UCSD-AML1 (cell line): ENCODE measurements around the gene ARL6IP6.

ENCODE experiments used
- DNase-seq: peaks from one replicate; lab custom pipeline; 2025; ENCODE audit not compliant: unreplicated experiment; lab: John Stamatoyannopoulos, UW

ARL6IP6 gene

DNA sequence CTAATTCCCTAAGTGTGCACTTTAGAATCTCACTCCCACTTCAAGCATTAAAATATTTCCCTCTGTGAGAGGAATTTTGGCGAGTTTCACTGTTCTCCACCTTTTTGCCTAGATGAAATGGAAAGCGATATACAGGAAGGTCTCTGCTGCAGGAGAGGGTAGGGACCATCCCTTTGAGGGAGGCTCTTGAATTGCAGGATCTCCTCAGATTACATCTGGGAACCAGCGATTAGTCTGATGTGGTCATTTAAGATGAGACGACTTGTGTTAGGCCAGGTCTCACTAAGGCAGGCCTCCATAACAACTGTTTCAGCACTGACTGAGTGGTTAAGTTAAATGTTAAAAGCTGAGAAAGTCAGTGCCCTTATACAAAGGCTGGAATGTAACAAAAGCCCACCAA is 74.6 kb downstream of the ARL6IP6 start:
- no peak for DNase-seq

- DNase-seq: no peak
Observed at GRCh38 chr2:152796941-152797340, 78.5 kb downstream of the ARL6IP6 start.

DNA sequence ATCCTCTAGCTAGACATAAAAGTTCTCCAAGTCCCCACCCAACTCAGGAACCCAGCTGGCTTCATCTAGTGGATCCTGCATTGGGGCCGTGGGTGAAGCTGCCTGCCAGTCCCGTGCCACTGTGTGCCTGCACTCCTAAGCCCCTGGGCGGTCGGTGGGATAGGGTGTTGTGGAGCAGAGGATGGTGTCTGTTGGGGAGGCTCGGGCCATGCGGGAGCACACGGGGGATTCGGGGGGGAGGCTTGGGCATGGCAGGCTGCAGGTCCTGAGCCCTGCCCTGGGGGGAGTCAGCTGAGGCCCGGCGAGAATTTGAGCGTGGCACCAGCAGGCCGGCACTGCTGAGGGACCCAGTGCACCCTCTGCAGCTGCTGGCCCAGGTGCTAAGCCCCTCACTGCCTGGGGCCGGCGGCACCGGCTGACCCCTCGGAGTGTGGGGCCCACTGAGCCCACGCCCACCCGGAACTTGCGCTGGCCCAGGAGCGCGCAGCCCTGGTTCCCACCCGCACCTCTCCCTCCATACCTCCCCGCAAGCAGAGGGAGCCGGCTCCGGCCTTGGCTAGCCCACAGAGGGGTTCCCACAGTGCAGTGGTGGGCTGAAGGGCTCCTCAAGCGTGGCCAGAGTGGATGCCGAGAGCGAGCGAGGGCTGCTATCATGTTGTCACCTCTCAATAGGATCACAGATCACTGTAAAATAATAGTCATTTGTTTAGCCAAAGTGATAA is 86.4 kb downstream of the ARL6IP6 start:
- DNase-seq: no peak

DNA sequence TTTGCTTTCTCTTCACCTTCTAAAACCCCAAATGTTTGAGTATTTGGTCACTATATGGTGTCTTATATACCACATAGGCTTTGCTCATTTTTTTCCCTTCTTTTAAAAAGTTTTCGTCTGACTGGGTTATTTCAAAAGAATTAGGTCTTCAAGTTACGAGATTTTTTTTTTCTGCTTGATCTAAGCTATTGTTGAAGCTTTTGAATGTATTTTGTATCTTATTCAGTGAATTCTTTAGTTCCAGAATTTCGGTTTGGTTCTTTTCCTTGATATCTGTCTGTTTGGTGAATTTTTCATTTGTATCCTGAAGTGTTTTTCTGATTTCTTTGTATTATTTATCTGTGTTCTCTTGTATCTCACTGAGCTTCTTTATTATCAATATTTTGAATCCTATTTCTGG is 93.5 kb downstream of the ARL6IP6 start:
- DNase-seq: no peak
